Activated CD8-positive, alpha-beta memory T cell treated with anti-CD3 and anti-CD28 coated beads for 24 hours (primary cell): Measurements from ENCODE around the gene AIG1.

Experiments used
- DNase-seq: peaks from one replicate; pipeline ENCODE4 v3.0.0-alpha.2; 2020

AIG1 gene

GRCh38 chr6:143169440-143169839, 108.8 kb downstream of the AIG1 start:
- DNase-seq, result no peak

- DNase-seq, result no peak
Observed at GRCh38 chr6:143174516-143174915, 113.8 kb downstream of the AIG1 start.

GRCh38 chr6:143174951-143175350, 114.3 kb downstream of the AIG1 start:
- no peak for DNase-seq

GRCh38 chr6:143176090-143177021, 115.7 kb downstream of the AIG1 start:
- no peak for DNase-seq

- DNase-seq, result no peak
Observed at GRCh38 chr6:143177706-143178105, 117.0 kb downstream of the AIG1 start.

- DNase-seq, result no peak
Observed at GRCh38 chr6:143179096-143179495, 118.4 kb downstream of the AIG1 start.

- DNase-seq, result no peak
Observed at GRCh38 chr6:143179901-143180612, 119.4 kb downstream of the AIG1 start.

- no peak for DNase-seq
Observed at GRCh38 chr6:143180826-143181225, 120.1 kb downstream of the AIG1 start.

- DNase-seq, result no peak
Observed at GRCh38 chr6:143183666-143184065, 123.0 kb downstream of the AIG1 start.

- no peak for DNase-seq
Observed at GRCh38 chr6:143185288-143185687, 124.6 kb downstream of the AIG1 start.

- DNase-seq, result no peak
Observed at GRCh38 chr6:143187238-143187923, 126.7 kb downstream of the AIG1 start.

GRCh38 chr6:143188292-143188691, 127.6 kb downstream of the AIG1 start:
- DNase-seq, result no peak

GRCh38 chr6:143191361-143191760, 130.7 kb downstream of the AIG1 start:
- DNase-seq, result no peak

- DNase-seq, result no peak
Observed at GRCh38 chr6:143192766-143193165, 132.1 kb downstream of the AIG1 start.

GRCh38 chr6:143193571-143194094, 132.9 kb downstream of the AIG1 start:
- DNase-seq, result no peak

- DNase-seq, result no peak
Observed at GRCh38 chr6:143194095-143194589, 133.5 kb downstream of the AIG1 start.

- DNase-seq, result no peak
Observed at GRCh38 chr6:143195349-143195845, 134.7 kb downstream of the AIG1 start.

GRCh38 chr6:143196525-143197225, 136.0 kb downstream of the AIG1 start:
- DNase-seq, result no peak

GRCh38 chr6:143197377-143197776, 136.7 kb downstream of the AIG1 start:
- no peak for DNase-seq

GRCh38 chr6:143198312-143198711, 137.6 kb downstream of the AIG1 start:
- no peak for DNase-seq

- no peak for DNase-seq
Observed at GRCh38 chr6:143199291-143199690, 138.6 kb downstream of the AIG1 start.

GRCh38 chr6:143200167-143200770, 139.6 kb downstream of the AIG1 start:
- DNase-seq, result no peak
